IPS-NIHi11 (cell line): Measurements from ENCODE around the gene CSAG2.
"Not testable (repeated sequence)": the region's sequence is repeated elsewhere in the genome, so short reads cannot be mapped to it uniquely, and the experiment has no call there.

ENCODE experiments used
- DNase-seq: peaks from one replicate; pipeline ENCODE4 v3.0.0; 2012; ENCODE audit warnings: mixed read lengths, low spot score

Gene CSAG2

GRCh38 chrX:152709173-152709572, at the start of gene CSAG2:
TSS of gene CSAG2 (minus strand) at chrX:152709273. CDS start at chrX:152709112, 161 bp downstream.
- not testable (repeated sequence) for DNase-seq

GRCh38 chrX:152754871-152755270, 45.8 kb upstream of the CSAG2 start:
- not testable (repeated sequence) for DNase-seq

- DNase-seq = not testable (repeated sequence)
Measured at GRCh38 chrX:152753686-152754650, 44.9 kb upstream of the CSAG2 start, which contains the start of gene MAGEA2. TSS of gene MAGEA2 (minus strand) at chrX:152753842. CDS start at chrX:152751363, 2,479 bp downstream.

- no peak for DNase-seq
Measured at GRCh38 chrX:152738560-152738959, 29.5 kb upstream of the CSAG2 start.

- DNase-seq = not testable (repeated sequence)
Measured at GRCh38 chrX:152736528-152736927, 27.5 kb upstream of the CSAG2 start.

- DNase-seq = no peak
Measured at GRCh38 chrX:152735860-152736511, 26.9 kb upstream of the CSAG2 start.

- DNase-seq = no peak
Measured at GRCh38 chrX:152735101-152735500, 26.0 kb upstream of the CSAG2 start.

- DNase-seq = not testable (repeated sequence)
Measured at GRCh38 chrX:152734143-152734858, 25.2 kb upstream of the CSAG2 start.

- DNase-seq = peak; percentile 17
Measured at GRCh38 chrX:152733261-152733975, 24.3 kb upstream of the CSAG2 start, which contains the start of the genes CSAG1 and MAGEA12. TSS of gene CSAG1 (minus strand) at chrX:152733721. CDS start at chrX:152732460, 1,261 bp downstream. TSS of gene MAGEA12 (plus strand) at chrX:152733757. CDS start at chrX:152736162, 2,405 bp downstream.

GRCh38 chrX:152725409-152725808, 16.3 kb upstream of the CSAG2 start:
- DNase-seq = no peak

- DNase-seq = not testable (repeated sequence)
Measured at GRCh38 chrX:152713815-152714787, 5.0 kb upstream of the CSAG2 start, which contains the start of gene MAGEA2B. TSS of gene MAGEA2B (plus strand) at chrX:152714628. CDS start at chrX:152717107, 2,479 bp downstream.

GRCh38 chrX:152713195-152713594, 4.1 kb upstream of the CSAG2 start:
- not testable (repeated sequence) for DNase-seq

- DNase-seq = not testable (repeated sequence)
Measured at GRCh38 chrX:152706500-152706899, 2.6 kb downstream of the CSAG2 start.

GRCh38 chrX:152700390-152700789, 8.7 kb downstream of the CSAG2 start:
- DNase-seq = not testable (repeated sequence)

- not testable (repeated sequence) for DNase-seq
Measured at GRCh38 chrX:152697952-152698931, 10.8 kb downstream of the CSAG2 start, which contains the start of gene MAGEA3. TSS of gene MAGEA3 (plus strand) at chrX:152698794. CDS start at chrX:152700833, 2,039 bp downstream.

- not testable (repeated sequence) for DNase-seq
Measured at GRCh38 chrX:152681012-152681411, 28.1 kb downstream of the CSAG2 start.

GRCh38 chrX:152674652-152675051, 34.4 kb downstream of the CSAG2 start:
- not testable (repeated sequence) for DNase-seq

GRCh38 chrX:152674135-152674534, 34.9 kb downstream of the CSAG2 start:
- no peak for DNase-seq
